CD14-positive monocyte (primary cell): ENCODE data around the gene XYLT1. TPM values are rescaled to one million over a fixed set of nuclear protein-coding genes. Genes with fewer than 3 reads are reported as not detected.

ENCODE experiments used
- DNase-seq, 3 donors: peaks; one replicate each; pipeline ENCODE4 v3.0.0-alpha.2; 2011 to 2022
- H2AFZ ChIP-seq: 2 replicates; pipeline ENCODE4 v1.6.0; 2012; ENCODE audit warnings: mild to moderate bottlenecking, low read depth, low read length, inconsistent platforms; ENCODE audit not compliant: insufficient read depth, poor library complexity, severe bottlenecking
- H3K27ac ChIP-seq, 2 donors: 1 replicate in 1 of 2; 2 replicates in 1 of 2; pipeline ENCODE4 v1.5.1; 2012 to 2013; ENCODE audit warnings: low read length in 2 of 2, control low read depth in 1 of 2, inconsistent platforms in 1 of 2, low read depth in 1 of 2, mild to moderate bottlenecking in 1 of 2
- H3K27me3 ChIP-seq, 2 donors: one replicate each; pipeline versions ENCODE4 v1.6.0 to v1.6.1; 2011 to 2013; ENCODE audit warnings: low read length in 2 of 2; ENCODE audit not compliant: control insufficient read depth in 2 of 2, insufficient read depth in 2 of 2
- H3K36me3 ChIP-seq, 2 donors: replicated peaks in 1 of 2; 1 replicate in 1 of 2; 2 replicates in 1 of 2; pipeline versions ENCODE4 v1.5.1 to v1.6.1; 2012 to 2013; ENCODE audit warnings: low read length in 2 of 2, control low read depth in 1 of 2, inconsistent platforms in 1 of 2, mild to moderate bottlenecking in 1 of 2; ENCODE audit not compliant: insufficient read depth in 2 of 2, control insufficient read depth in 1 of 2
- H3K4me1 ChIP-seq, 2 donors: 1 replicate in 1 of 2; 2 replicates in 1 of 2; pipeline versions ENCODE4 v1.5.1 to v1.6.1; 2012 to 2013; ENCODE audit warnings: low read length in 2 of 2, control low read depth in 1 of 2, inconsistent platforms in 1 of 2, mild to moderate bottlenecking in 1 of 2, moderate library complexity in 1 of 2; ENCODE audit not compliant: insufficient read depth in 2 of 2, control insufficient read depth in 1 of 2
- H3K4me2 ChIP-seq: replicated peaks from 2 replicates; pipeline ENCODE3; 2012; ENCODE audit warnings: low read length, moderate library complexity, mild to moderate bottlenecking; ENCODE audit not compliant: poor library complexity, severe bottlenecking; ENCODE audit errors: extremely low read depth
- H3K4me3 ChIP-seq, 3 experiments: fragments of 200-600 bp in 1 of 3; sonication (generic) in 1 of 3; replicated peaks in 1 of 3; 1 replicate in 2 of 3; 2 replicates in 1 of 3; pipeline ENCODE4 v1.5.1; 2011 to 2013; ENCODE audit warnings: low read length in 3 of 3, mild to moderate bottlenecking in 3 of 3, control low read depth in 2 of 3, low read depth in 2 of 3, inconsistent platforms in 1 of 3, moderate library complexity in 1 of 3
- H3K79me2 ChIP-seq: 2 replicates; pipeline ENCODE4 v1.6.0; 2012; ENCODE audit warnings: mild to moderate bottlenecking, control low read depth, inconsistent platforms, low read length, moderate library complexity; ENCODE audit not compliant: insufficient read depth
- H3K9ac ChIP-seq: 2 replicates; pipeline ENCODE4 v1.6.0; 2017; ENCODE audit warnings: low read length, mild to moderate bottlenecking; ENCODE audit not compliant: insufficient read depth, poor library complexity, severe bottlenecking
- H3K9me3 ChIP-seq, 2 donors: replicated peaks in 1 of 2; 1 replicate in 1 of 2; 2 replicates in 1 of 2; pipeline versions ENCODE4 v1.5.1 to v1.6.1; 2012 to 2013; ENCODE audit warnings: low read length in 2 of 2, control low read depth in 1 of 2; ENCODE audit not compliant: control insufficient read depth in 1 of 2, insufficient read depth in 1 of 2
- H4K20me1 ChIP-seq: 2 replicates; pipeline ENCODE4 v1.6.0; 2012; ENCODE audit warnings: mild to moderate bottlenecking, low read length, control low read depth, moderate library complexity; ENCODE audit not compliant: insufficient read depth
- H3K27ac Mint-ChIP-seq, 7 donors: one replicate each; pipeline ENCODE4 v1.8.0; 2020; ENCODE audit warnings: mild to moderate bottlenecking in 7 of 7, mixed read lengths in 7 of 7, moderate library complexity in 6 of 7, inconsistent platforms in 2 of 7
- H3K27me3 Mint-ChIP-seq, 3 donors: one replicate each; pipeline ENCODE4 v1.8.0; 2021 to 2022; ENCODE audit warnings: low read depth in 3 of 3, mild to moderate bottlenecking in 3 of 3, mixed read lengths in 3 of 3, moderate library complexity in 3 of 3, inconsistent platforms in 1 of 3
- H3K36me3 Mint-ChIP-seq, 2 donors: one replicate each; pipeline ENCODE4 v1.8.0; 2020; ENCODE audit warnings: mixed read lengths in 2 of 2, inconsistent platforms in 1 of 2, mild to moderate bottlenecking in 1 of 2
- H3K4me1 Mint-ChIP-seq: one replicate; pipeline ENCODE4 v1.8.0; 2020; ENCODE audit warnings: mild to moderate bottlenecking, mixed read lengths
- H3K4me3 Mint-ChIP-seq, 2 donors: one replicate each; pipeline ENCODE4 v1.8.0; 2020; ENCODE audit warnings: mild to moderate bottlenecking in 2 of 2, mixed read lengths in 2 of 2, moderate library complexity in 1 of 2
- H3K9me3 Mint-ChIP-seq, 7 donors: one replicate each; pipeline ENCODE4 v1.8.0; 2020 to 2022; ENCODE audit warnings: mixed read lengths in 7 of 7, mild to moderate bottlenecking in 6 of 7, moderate library complexity in 6 of 7, inconsistent platforms in 2 of 7
- WGBS: methylation state at CpG from one replicate; pipeline ENCODE4 v1.1.5; 2013; ENCODE audit warnings: missing lambda C conversion rate; ENCODE audit not compliant: insufficient coverage; 5-methylcytosine and 5-hydroxymethylcytosine counted together
- intact Hi-C, 2 donors: fragments of 100-400 bp; cut with micrococcal nuclease; formaldehyde crosslinking; loops; one replicate each; pipeline versions ENCODE4 v1.15.0 to v1.15.1; 2023
- polyA plus RNA-seq, 3 donors: library from polyadenylated mRNA; depleted of rRNA in 1 of 3; unstranded in 2 of 3; stranded (reverse) in 1 of 3; fragments of 300-500 nt in 2 of 3; fragments of >200 nt in 1 of 3; fragmentation: Illumina TruSeq in 2 of 3; gene quantifications; 1 replicate in 2 of 3; 2 replicates in 1 of 3; pipeline ENCODE4 v1.2.3, GENCODE V29; 2012 to 2021
- TF ChIP-seq, protein P1 (sequence below): fragments of 200-600 bp; IDR thresholded peaks from one replicate; pipeline ENCODE4 v1.8.0; 2022; ENCODE audit warnings: antibody characterized with exemption, mild to moderate bottlenecking

XYLT1 gene
- polyA plus RNA-seq, 3 donors = 0.51 to 9.4 (median 1.6) TPM

DNA sequence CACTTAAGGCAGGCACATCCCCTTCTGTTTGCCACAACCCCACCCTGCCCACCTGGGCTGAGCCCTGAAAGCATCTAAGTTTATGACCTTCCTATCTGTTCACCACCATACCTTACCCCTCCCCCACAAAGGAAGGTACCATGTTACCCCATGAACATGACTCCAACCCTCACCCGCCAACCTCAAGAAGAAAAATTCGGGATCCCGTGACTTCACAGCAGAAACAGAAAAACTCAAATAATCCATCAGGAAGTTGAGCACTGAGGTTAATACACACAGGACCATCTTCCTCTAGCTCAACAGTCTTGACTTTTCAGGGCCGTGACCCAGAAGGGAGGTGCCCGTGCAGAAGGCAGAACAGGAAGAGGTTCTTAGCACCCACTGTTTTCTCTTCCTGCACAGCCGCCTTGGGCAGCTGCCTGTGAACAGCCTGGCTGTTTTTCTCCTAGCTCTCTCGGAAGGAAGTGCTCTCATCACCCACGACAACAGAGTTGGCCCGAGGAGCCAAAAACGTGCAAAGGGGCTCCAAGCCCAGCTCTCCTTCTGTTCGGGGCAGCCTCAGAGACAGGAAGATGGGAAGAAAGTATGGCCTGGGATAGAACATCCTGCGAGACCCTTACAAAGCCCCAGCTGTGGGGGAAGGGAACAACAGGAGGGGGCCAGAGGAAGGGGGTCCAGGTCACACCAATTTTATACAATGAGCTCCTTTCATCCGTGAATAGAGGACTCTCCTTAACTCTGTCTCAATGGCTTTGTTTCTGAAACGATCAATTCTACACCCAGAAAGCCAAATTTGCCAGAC, 101.1 kb downstream of the XYLT1 start:
- Histone ChIP-seq H3K79me2 (peaks cover 88% of the 10 kb centered on the region), H3K4me3 (peak overlapping the region in 1 of 3 experiments; percentile 46), H3K36me3 (no peaks in the 10 kb centered on the region), H4K20me1 (no peaks in the 10 kb centered on the region), H3K4me1 (peaks cover 72 to 75% of the 10 kb centered on the region in 2 donors), H3K9ac (peak overlapping the region; percentile 67), H2AFZ (no peak overlapping the region), H3K27me3 (no peaks in the 10 kb centered on the region), H3K9me3 (no peaks in the 10 kb centered on the region), H3K27ac (peak overlapping the region; percentile 88 to 96), H3K4me2 (peak overlapping the region; percentile 60)
- H3K9me3 Mint-ChIP-seq = no peaks in the 10 kb centered on the region
- 4% methylated on average over 7 of the region's 14 CpGs for WGBS
- peaks cover 75% of the 10 kb centered on the region for H3K4me1 Mint-ChIP-seq
- H3K4me3 Mint-ChIP-seq = peak overlapping the region; percentile 65 to 87
- H3K27me3 Mint-ChIP-seq = no peaks in the 10 kb centered on the region
- TF ChIP-seq, protein P1, sequence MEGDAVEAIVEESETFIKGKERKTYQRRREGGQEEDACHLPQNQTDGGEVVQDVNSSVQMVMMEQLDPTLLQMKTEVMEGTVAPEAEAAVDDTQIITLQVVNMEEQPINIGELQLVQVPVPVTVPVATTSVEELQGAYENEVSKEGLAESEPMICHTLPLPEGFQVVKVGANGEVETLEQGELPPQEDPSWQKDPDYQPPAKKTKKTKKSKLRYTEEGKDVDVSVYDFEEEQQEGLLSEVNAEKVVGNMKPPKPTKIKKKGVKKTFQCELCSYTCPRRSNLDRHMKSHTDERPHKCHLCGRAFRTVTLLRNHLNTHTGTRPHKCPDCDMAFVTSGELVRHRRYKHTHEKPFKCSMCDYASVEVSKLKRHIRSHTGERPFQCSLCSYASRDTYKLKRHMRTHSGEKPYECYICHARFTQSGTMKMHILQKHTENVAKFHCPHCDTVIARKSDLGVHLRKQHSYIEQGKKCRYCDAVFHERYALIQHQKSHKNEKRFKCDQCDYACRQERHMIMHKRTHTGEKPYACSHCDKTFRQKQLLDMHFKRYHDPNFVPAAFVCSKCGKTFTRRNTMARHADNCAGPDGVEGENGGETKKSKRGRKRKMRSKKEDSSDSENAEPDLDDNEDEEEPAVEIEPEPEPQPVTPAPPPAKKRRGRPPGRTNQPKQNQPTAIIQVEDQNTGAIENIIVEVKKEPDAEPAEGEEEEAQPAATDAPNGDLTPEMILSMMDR = no peak
- peak overlapping the region; percentile 95 to 99 (median 98) for H3K27ac Mint-ChIP-seq
- DNase-seq = peak; percentile 90 to 92 (median 90)
- peaks cover 5 to 13% of the 10 kb centered on the region in 2 donors for H3K36me3 Mint-ChIP-seq
- intact Hi-C loops = loop anchor here (5.0 to 10.0 kb wide), 3 partner anchors 45 to 105 kb away; partner anchors contain the start of gene XYLT1 (in 1 of the 2)

DNA sequence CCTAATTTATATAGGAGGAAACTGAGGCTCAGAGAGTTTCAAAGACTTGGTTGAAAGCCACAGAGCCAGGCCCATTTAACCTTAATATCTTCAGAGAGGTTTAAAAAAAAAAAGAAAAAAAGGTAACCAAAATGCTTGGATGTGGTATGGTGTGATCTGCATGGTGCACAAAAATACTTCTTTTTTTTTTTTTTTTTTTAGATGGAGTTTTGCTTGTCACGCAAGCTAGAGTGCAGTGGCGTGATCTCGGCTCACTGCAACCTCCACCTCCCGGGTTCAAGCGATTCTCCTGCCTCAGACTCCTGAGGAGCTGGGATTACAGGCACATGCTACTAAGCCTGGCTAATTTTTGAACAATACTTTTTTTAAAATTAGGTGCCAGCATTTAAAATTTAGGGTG, 101.8 kb downstream of the XYLT1 start:
- intact Hi-C loops = loop anchor here in 1 of 2 donors (5.0 kb wide), 1 partner anchor 48 kb away; no protein-coding TSS in a partner anchor
- Histone ChIP-seq H4K20me1 (no peaks in the 10 kb centered on the region), H2AFZ (no peak overlapping the region), H3K4me1 (peaks cover 78 to 82% of the 10 kb centered on the region in 2 donors), H3K9ac (peak overlapping the region; percentile 67), H3K36me3 (no peaks in the 10 kb centered on the region), H3K4me3 (peak overlapping the region in 1 of 3 experiments; percentile 46), H3K79me2 (peaks cover 89% of the 10 kb centered on the region), H3K9me3 (no peaks in the 10 kb centered on the region), H3K27ac (peak overlapping the region; percentile 88 to 96), H3K4me2 (peak overlapping the region; percentile 60), H3K27me3 (no peaks in the 10 kb centered on the region)
- TF ChIP-seq, protein P1 = no peak
- Mint-ChIP-seq H3K4me1 (peaks cover 78% of the 10 kb centered on the region), H3K27me3 (no peaks in the 10 kb centered on the region), H3K36me3 (peaks cover 5 to 12% of the 10 kb centered on the region in 2 donors), H3K4me3 (peak overlapping the region; percentile 63 to 87), H3K27ac (peak overlapping the region; percentile 95 to 99 (median 98)), H3K9me3 (no peaks in the 10 kb centered on the region)
- 48% methylated on average over 5 of the region's 5 CpGs for WGBS
- no peak for DNase-seq
